GDM1 (cell line): ENCODE data around the gene PLS1.
"Not testable (repeated sequence)": the region's sequence is repeated elsewhere in the genome, so short reads cannot be mapped to it uniquely, and the experiment has no call there.

Experiments
- DNase-seq: peaks from one replicate; lab custom pipeline; 2025; lab: John Stamatoyannopoulos, UW

The PLS1 gene

GRCh38 chr3:142595951-142596725 lies at the start of gene PLS1:
PLS1 (plus strand) TSS chr3:142596393; CDS start chr3:142664238, 67,845 bp downstream.
- DNase-seq: peak; percentile 85

GRCh38 chr3:142549986-142550385 lies 46.2 kb upstream of the PLS1 start:
- no peak for DNase-seq

- DNase-seq: not testable (repeated sequence)
These were observed 43.6 kb upstream of the PLS1 start for GRCh38 chr3:142552579-142552978.

- no peak for DNase-seq
These were observed 42.5 kb upstream of the PLS1 start for GRCh38 chr3:142553741-142554140.

GRCh38 chr3:142560118-142560517 lies 36.1 kb upstream of the PLS1 start:
- DNase-seq: no peak

- no peak for DNase-seq
These were observed 32.6 kb upstream of the PLS1 start for GRCh38 chr3:142563496-142563997.

- no peak for DNase-seq
These were observed 30.1 kb upstream of the PLS1 start for GRCh38 chr3:142566096-142566495.

GRCh38 chr3:142568393-142569017 lies 27.7 kb upstream of the PLS1 start:
- no peak for DNase-seq

- DNase-seq: not testable (repeated sequence)
These were observed 26.8 kb upstream of the PLS1 start for GRCh38 chr3:142569422-142569821.

- not testable (repeated sequence) for DNase-seq
These were observed 22.0 kb upstream of the PLS1 start for GRCh38 chr3:142574223-142574622.

- no peak for DNase-seq
These were observed 21.5 kb upstream of the PLS1 start for GRCh38 chr3:142574665-142575064.

GRCh38 chr3:142576792-142577191 lies 19.4 kb upstream of the PLS1 start:
- DNase-seq: no peak

- DNase-seq: no peak
These were observed 18.4 kb upstream of the PLS1 start for GRCh38 chr3:142577696-142578328.

- peak; percentile 96 for DNase-seq
These were observed 17.6 kb upstream of the PLS1 start, which contains the start of gene ATR for GRCh38 chr3:142578329-142579223. ATR (minus strand) TSS chr3:142578733; CDS start chr3:142578704, 29 bp downstream.

GRCh38 chr3:142580061-142580423 lies 16.2 kb upstream of the PLS1 start:
- no peak for DNase-seq

GRCh38 chr3:142581070-142581469 lies 15.1 kb upstream of the PLS1 start:
- DNase-seq: not testable (repeated sequence)

- peak; percentile 49 for DNase-seq
These were observed 9.3 kb upstream of the PLS1 start for GRCh38 chr3:142586803-142587406.

GRCh38 chr3:142588703-142589102 lies 7.5 kb upstream of the PLS1 start:
- DNase-seq: no peak

- not testable (repeated sequence) for DNase-seq
These were observed 3.9 kb upstream of the PLS1 start for GRCh38 chr3:142592268-142592667.

- DNase-seq: no peak
These were observed 1.1 kb upstream of the PLS1 start for GRCh38 chr3:142595141-142595540.

- DNase-seq: no peak
These were observed 627 bp upstream of the PLS1 start for GRCh38 chr3:142595581-142595950.
